Ectodermal cell (in vitro differentiated cells): Measurements from ENCODE around the gene XYLT2.
"Not testable (repeated sequence)": the region's sequence is repeated elsewhere in the genome, so short reads cannot be mapped to it uniquely, and the experiment has no call there.

Experiments used
- H3K27ac ChIP-seq: 2 replicates; pipeline ENCODE4 v1.7.0; 2013; ENCODE audit warnings: mild to moderate bottlenecking, low read depth, low read length; ENCODE audit not compliant: insufficient read depth, poor library complexity, severe bottlenecking
- H3K27me3 ChIP-seq: 2 replicates; pipeline ENCODE4 v1.7.0; 2013; ENCODE audit warnings: mild to moderate bottlenecking, low read length; ENCODE audit not compliant: insufficient read depth, control insufficient read depth, poor library complexity, severe bottlenecking
- H3K36me3 ChIP-seq: one replicate; pipeline ENCODE4 v1.7.0; 2013; ENCODE audit warnings: low read length; ENCODE audit not compliant: control insufficient read depth, insufficient read depth
- H3K4me1 ChIP-seq: one replicate; pipeline ENCODE4 v1.7.0; 2013; ENCODE audit warnings: low read length; ENCODE audit not compliant: control insufficient read depth, insufficient read depth
- H3K4me3 ChIP-seq: 2 replicates; pipeline ENCODE4 v1.7.0; 2013; ENCODE audit warnings: low read depth, low read length, control low read depth; ENCODE audit not compliant: insufficient read depth
- H3K9me3 ChIP-seq: 2 replicates; pipeline ENCODE4 v1.7.0; 2013; ENCODE audit warnings: mild to moderate bottlenecking, low read length, moderate library complexity; ENCODE audit not compliant: control insufficient read depth
- WGBS, 2 experiments: methylation state at CpG; one replicate each; pipeline ENCODE4 v1.1.7; 2013; ENCODE audit warnings: missing lambda C conversion rate in 2 of 2; 5-methylcytosine and 5-hydroxymethylcytosine counted together

Gene XYLT2

DNA sequence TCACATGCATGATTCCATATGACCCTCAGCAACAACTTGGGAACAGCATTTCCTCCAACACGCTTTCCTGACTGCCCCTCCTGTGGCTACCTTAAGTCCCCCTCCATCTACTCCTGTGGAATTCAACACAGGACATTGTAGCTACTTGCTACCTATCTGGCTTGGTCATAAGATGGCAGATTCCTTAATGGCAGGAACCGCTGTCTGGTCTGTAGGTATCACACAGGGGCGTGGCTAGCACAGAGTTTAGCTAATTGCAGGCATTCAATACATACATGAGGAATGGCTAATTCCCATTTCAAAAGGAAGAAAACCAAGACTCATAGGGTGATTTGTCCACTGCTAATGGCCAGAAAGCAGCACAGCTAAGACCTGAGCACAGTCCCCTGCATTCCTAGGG lies 42.8 kb downstream of the XYLT2 start:
- no peak overlapping the region for H3K27ac ChIP-seq
- no peaks in the 10 kb centered on the region for H3K9me3 ChIP-seq
- H3K27me3 ChIP-seq = no peaks in the 10 kb centered on the region
- no peaks in the 10 kb centered on the region for H3K4me1 ChIP-seq
- WGBS, 2 experiments = 95 to 96% methylated on average over 3 of the region's 3 CpGs
- peaks cover 87% of the 10 kb centered on the region for H3K36me3 ChIP-seq
- H3K4me3 ChIP-seq = no peak overlapping the region

DNA sequence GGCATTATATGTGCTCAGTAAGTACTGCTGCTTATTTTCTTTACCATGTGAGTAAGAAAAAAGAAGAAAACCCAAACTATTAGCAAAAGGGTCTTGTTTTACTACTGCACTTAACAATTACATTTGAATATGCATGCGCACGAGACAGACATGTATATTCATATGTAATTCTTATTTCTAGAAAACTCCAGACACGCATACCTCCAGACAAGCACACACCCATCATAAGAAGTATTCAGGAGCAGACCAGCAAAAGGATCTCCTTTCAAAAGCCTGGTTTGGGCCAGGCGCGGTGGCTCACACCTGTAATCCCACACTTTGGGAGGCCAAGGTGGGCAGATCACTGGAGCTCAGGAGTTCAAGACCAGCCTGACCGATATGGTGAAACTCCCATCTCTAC lies 43.6 kb downstream of the XYLT2 start:
- peaks cover 87% of the 10 kb centered on the region for H3K36me3 ChIP-seq

DNA sequence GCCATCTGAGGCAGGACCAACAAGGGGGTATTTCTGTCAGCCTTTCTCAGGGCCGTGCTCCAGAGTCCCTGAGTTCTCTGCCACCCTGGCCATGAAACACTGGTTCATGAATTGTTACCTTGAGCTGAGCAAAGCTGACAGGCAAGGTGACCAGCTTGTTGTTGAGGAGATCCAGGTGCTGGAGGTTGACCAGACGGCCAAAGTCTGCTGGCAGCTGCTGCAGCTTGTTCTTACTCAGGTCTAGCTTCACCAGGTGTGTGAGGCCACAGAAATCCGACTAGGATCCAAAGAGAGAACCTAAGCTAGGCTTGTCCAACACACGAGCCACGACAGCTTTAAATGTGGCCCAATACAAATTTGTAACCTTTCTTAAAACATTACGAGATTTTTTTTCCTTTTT lies 46.7 kb downstream of the XYLT2 start:
- H3K4me3 ChIP-seq = no peak overlapping the region
- H3K27ac ChIP-seq = no peak overlapping the region
- WGBS, 2 experiments = 91 to 95% methylated on average over 6 of the region's 6 CpGs
- H3K36me3 ChIP-seq = peaks cover 62% of the 10 kb centered on the region
- peaks cover 7% of the 10 kb centered on the region for H3K4me1 ChIP-seq
- no peaks in the 10 kb centered on the region for H3K9me3 ChIP-seq
- H3K27me3 ChIP-seq = no peaks in the 10 kb centered on the region

More for the DNA sequence above, 43.6 kb downstream of the XYLT2 start:
- WGBS, 2 experiments = 93 to 97% methylated on average over 6 of the region's 6 CpGs
- Histone ChIP-seq H3K27ac (no peak overlapping the region), H3K4me1 (no peaks in the 10 kb centered on the region), H3K27me3 (no peaks in the 10 kb centered on the region), H3K9me3 (no peaks in the 10 kb centered on the region), H3K4me3 (no peak overlapping the region)

DNA sequence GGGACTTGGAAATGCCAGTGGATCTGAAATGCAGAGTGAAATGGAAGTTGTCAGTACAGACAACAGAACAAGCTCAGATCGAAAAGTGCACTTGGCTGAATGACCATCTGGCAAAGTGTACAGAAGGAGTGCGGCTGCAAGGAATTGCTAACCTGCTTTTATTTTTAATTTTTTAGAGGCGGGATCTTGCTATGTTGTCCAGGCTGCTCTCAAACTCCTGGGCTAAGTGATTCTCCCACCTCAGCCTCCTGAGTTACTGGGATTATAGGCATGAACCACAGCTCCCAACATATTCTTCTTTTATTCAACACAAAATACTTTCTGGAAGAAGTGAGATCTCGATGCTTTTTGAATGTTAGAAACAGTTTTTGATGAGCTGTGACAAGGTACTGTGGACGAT lies 47.8 kb downstream of the XYLT2 start:
- Histone ChIP-seq H3K4me3 (no peak overlapping the region), H3K27me3 (no peaks in the 10 kb centered on the region), H3K4me1 (peaks cover 7% of the 10 kb centered on the region), H3K27ac (no peak overlapping the region), H3K36me3 (peaks cover 51% of the 10 kb centered on the region), H3K9me3 (no peaks in the 10 kb centered on the region)
- 92 to 96% methylated on average over 5 of the region's 5 CpGs for WGBS, 2 experiments

DNA sequence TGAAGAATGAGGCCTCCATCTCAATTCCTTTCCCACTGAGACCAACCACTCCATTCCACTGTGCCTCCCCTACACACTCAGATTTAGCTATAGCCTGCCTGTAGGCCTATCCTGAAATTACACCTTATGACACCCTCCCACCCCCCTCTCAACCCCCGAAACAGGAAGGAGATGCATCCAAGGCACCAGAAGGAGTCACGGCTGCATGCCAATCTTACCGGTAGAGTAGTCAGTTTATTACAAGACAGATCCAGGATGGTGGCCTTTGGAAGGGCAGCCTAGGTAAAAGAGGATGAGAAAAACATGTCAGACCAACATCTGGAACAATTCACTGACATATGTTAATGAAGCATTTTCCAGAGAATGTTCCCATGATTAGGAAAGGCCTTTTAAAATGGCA lies 48.8 kb downstream of the XYLT2 start:
- Histone ChIP-seq H3K4me1 (peaks cover 7% of the 10 kb centered on the region), H3K36me3 (peaks cover 42% of the 10 kb centered on the region), H3K9me3 (no peaks in the 10 kb centered on the region), H3K27ac (no peak overlapping the region), H3K4me3 (no peak overlapping the region), H3K27me3 (no peaks in the 10 kb centered on the region)
- WGBS, 2 experiments = 71 to 76% methylated on average over 3 of the region's 3 CpGs

DNA sequence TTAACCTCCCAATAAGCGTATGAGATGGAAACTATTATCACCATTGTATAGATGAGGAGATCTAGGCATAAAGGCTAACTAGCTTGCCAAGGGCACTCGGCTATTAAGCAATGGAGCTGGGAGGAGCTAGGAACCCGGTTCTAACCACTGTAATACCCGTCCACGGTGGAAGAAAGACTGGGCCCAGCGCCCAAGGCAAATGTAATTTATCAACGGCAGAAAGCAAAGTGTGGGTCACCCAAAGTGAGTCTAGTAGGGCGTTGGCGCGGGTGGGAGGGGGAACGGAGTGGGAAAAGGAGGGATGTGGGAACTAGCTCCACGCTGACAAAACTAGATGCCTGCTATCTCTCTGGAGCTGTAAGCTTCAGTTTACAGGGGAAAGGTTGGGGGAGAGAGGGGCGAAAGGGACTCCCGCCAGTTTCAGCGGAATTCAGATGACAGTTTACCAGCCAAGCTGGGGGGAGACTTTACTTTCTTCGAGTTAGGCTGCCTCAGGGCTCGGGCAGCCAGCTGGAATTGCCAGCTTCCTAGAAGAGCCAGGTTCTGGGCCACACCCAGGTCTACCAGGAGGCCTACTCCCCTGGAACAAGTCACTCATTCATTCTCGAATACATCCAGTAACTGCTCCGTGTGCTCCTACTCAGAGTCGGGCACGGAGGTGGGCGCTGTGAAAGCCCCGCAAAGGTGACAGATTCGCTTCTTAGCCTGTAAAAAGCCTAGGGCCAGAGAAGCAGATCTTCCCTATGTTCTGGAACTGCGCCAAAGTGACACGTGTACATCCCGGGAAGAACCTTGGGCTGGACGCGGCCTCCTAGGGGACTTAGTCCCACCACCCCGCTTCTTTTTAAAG lies 50.6 kb downstream of the XYLT2 start:
- Histone ChIP-seq H3K27me3 (no peaks in the 10 kb centered on the region), H3K4me1 (peaks cover 7% of the 10 kb centered on the region), H3K27ac (no peak overlapping the region), H3K4me3 (peak overlapping the region; percentile 99), H3K9me3 (no peaks in the 10 kb centered on the region), H3K36me3 (peaks cover 25% of the 10 kb centered on the region)
- WGBS, 2 experiments = 11 to 15% methylated on average over 29 to 30 of the region's 30 CpGs

DNA sequence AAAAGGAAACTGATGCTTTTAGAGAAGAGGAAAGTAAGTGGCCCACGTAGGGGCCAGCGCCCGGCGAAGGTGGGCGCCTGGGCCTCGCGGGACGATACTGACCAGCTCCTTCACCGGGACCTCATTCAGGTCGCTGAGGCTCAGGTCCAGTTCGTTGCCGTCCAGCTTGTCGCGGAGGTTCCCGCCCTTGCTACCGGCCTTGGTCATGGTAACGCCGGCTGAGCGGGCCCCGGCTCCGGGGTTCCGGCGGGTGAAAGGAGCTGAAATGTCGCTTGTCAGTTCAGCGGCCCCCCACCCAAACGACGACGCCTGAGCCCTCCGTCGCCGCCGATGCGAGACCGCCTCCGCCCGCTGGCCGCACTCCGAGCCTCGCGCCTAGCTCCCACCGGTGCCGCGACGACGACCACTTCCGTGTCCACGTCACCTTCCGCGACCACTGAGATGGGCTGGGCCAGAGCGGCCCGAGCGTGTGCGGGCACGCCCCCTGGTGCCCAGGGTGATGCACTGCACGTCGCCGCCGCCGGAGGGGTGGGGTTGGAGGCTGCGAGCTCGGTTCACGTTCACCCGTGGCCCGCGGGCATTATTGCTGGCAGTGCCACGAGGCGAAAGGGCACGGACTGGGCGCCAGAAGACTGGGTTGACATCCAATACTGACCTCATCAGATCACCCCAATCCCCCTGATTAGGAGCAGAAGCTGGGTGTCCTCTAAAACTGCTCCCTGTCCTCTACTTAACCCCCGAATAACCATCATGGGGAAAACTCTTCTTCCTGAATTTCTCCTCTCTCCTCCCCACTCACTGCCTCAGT lies 51.4 kb downstream of the XYLT2 start, which contains the start of gene LRRC59:
Gene LRRC59 (minus strand): TSS at position 413 of the 808 bp plus-strand sequence. CDS start 206 bp downstream, at position 207.
- Histone ChIP-seq H3K4me1 (peaks cover 7% of the 10 kb centered on the region), H3K9me3 (no peaks in the 10 kb centered on the region), H3K36me3 (peaks cover 17% of the 10 kb centered on the region), H3K27ac (no peak within 1 kb of the TSS), H3K4me3 (peak within 1 kb of the TSS; percentile 99), H3K27me3 (no peaks in the 10 kb centered on the region)
- 2% methylated on average over 70 of the region's 70 CpGs for WGBS, 2 experiments

DNA sequence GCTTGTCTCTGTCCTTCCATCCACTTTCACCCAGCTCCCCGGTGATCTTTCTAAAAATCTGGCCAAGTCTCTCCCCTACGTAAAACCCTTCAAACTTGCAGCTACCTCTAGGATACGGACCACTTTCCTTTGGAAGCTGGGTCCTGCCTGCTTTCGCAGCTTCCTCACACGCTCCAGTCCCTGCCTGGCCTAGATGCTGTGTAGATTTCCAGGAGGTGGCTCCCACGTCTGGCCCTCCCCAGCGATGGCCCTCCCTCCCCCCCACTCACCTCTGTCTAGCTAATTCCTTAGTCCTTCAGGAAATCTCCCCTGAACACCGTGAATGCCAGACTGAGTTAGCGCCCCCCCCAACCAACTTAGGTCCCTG lies 52.0 kb downstream of the XYLT2 start:
- 62 to 68% methylated on average over 9 of the region's 9 CpGs for WGBS, 2 experiments
- H3K36me3 ChIP-seq = peaks cover 15% of the 10 kb centered on the region
- H3K9me3 ChIP-seq = no peaks in the 10 kb centered on the region

DNA sequence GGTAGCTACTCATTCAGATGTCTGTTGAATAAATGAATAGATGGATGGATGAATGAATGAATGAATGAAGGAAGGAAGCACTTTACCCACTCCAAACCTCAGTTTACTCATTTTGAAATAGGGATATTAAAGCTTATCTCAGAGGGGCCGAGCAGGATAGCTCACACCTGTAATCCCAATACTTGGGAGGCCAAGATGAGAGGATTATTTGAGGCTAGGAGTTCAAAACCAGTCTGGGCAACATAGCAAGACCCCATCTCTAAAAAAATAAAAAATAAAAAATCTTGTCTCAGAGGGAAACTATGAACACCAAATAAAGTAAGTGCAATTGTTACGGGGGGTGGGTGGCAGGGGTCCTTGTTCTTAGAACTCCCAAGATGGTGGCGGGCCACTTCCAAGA lies 52.7 kb downstream of the XYLT2 start:
- WGBS, 2 experiments = 92 to 93% methylated on average over 3 of the region's 3 CpGs

More for the DNA sequence above, 52.0 kb downstream of the XYLT2 start:
- H3K4me3 ChIP-seq = no peak overlapping the region
- H3K27ac ChIP-seq = no peak overlapping the region
- peaks cover 7% of the 10 kb centered on the region for H3K4me1 ChIP-seq
- no peaks in the 10 kb centered on the region for H3K27me3 ChIP-seq

DNA sequence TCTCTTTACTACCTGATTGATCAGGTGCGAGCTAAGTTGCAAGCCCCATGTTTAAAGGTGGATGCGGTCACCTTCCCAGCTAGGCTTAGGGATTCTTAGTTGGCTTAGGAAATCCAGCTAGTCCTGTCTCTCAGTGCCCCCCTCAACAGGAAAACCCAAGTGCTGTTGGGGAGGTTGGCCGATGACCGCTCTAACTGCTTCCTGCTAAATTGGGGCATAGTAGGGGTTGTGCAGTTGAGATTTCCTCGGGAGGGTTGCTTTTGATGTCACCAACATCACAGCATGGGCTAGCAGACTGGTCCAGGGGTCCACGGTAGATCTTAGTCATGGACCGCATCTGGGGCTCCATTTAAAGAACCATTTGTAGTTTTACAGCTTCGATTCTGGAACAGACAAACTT lies 53.7 kb downstream of the XYLT2 start:
- H3K36me3 ChIP-seq, H3K9me3 ChIP-seq, H3K27me3 ChIP-seq, H3K27ac ChIP-seq, H3K4me3 ChIP-seq, H3K4me1 ChIP-seq: not testable (repeated sequence)
- 92 to 94% methylated on average over 8 of the region's 8 CpGs for WGBS, 2 experiments

More for the DNA sequence above, 52.7 kb downstream of the XYLT2 start:
- H3K27ac ChIP-seq, H3K9me3 ChIP-seq, H3K36me3 ChIP-seq, H3K4me3 ChIP-seq, H3K4me1 ChIP-seq, H3K27me3 ChIP-seq: not testable (repeated sequence)
